WERI-Rb-1 (cell line): ENCODE results near the gene TENM4.
A peak's percentile ranks its signal among the peaks of the same experiment; 100 is the strongest.

Source experiments
- DNase-seq: peaks from one replicate; pipeline ENCODE4 v3.0.0-alpha.2; 2020
- H3K27ac ChIP-seq: fragments of 250-450 bp; sonication (Bioruptor Pico); 2 replicates; pipeline ENCODE4 v1.5.1; 2020; ENCODE audit warnings: mild to moderate bottlenecking, moderate library complexity
- H3K27me3 ChIP-seq: fragments of 250-450 bp; sonication (Bioruptor Pico); 2 replicates; pipeline ENCODE4 v1.5.1; 2021; ENCODE audit warnings: mild to moderate bottlenecking, low read depth, moderate library complexity; ENCODE audit not compliant: insufficient read depth, severe bottlenecking
- H3K36me3 ChIP-seq: fragments of 250-450 bp; sonication (Bioruptor Pico); 2 replicates; pipeline ENCODE4 v1.5.1; 2020; ENCODE audit warnings: mild to moderate bottlenecking, moderate library complexity
- H3K4me3 ChIP-seq: 2 replicates; pipeline ENCODE4 v1.5.1; 2011; ENCODE audit warnings: low read depth, mild to moderate bottlenecking, control low read depth, low read length
- H3K9me3 ChIP-seq: fragments of 250-450 bp; sonication (Bioruptor Pico); 2 replicates; pipeline ENCODE4 v1.5.1; 2021; ENCODE audit warnings: mild to moderate bottlenecking, moderate library complexity; ENCODE audit not compliant: severe bottlenecking
- TF ChIP-seq, protein P1 (sequence below): IDR thresholded peaks from 2 replicates; pipeline ENCODE4 v1.5.1; 2011; ENCODE audit warnings: low read depth, mild to moderate bottlenecking, control low read depth, inconsistent platforms, low read length

TENM4 gene

DNA sequence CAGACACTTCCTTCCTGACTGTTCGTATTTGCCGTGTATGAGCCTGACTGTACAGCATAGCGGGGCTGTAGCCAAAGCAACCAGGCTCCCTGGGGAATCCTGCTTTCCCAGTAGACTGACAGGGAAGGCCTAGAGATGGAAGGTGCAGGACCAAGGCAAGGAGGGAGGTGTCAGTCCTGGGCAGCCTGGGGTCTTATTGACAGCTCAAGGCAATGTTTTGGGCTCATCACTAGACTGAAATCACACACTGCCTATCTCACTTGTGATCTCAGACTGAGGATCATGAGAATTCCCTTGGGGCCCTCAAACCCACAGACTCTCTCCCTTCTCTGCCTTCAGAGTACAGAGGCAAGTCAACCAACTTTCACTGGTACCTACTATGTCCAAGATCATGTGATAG is 519.3 kb downstream of the TENM4 start:
- TF ChIP-seq, protein P1, sequence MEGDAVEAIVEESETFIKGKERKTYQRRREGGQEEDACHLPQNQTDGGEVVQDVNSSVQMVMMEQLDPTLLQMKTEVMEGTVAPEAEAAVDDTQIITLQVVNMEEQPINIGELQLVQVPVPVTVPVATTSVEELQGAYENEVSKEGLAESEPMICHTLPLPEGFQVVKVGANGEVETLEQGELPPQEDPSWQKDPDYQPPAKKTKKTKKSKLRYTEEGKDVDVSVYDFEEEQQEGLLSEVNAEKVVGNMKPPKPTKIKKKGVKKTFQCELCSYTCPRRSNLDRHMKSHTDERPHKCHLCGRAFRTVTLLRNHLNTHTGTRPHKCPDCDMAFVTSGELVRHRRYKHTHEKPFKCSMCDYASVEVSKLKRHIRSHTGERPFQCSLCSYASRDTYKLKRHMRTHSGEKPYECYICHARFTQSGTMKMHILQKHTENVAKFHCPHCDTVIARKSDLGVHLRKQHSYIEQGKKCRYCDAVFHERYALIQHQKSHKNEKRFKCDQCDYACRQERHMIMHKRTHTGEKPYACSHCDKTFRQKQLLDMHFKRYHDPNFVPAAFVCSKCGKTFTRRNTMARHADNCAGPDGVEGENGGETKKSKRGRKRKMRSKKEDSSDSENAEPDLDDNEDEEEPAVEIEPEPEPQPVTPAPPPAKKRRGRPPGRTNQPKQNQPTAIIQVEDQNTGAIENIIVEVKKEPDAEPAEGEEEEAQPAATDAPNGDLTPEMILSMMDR: no peak
- Histone ChIP-seq H3K9me3 (no peaks in the 10 kb centered on the region), H3K36me3 (no peaks in the 10 kb centered on the region), H3K27me3 (no peaks in the 10 kb centered on the region), H3K4me3 (no peak overlapping the region), H3K27ac (no peak overlapping the region)
- no peak for DNase-seq

DNA sequence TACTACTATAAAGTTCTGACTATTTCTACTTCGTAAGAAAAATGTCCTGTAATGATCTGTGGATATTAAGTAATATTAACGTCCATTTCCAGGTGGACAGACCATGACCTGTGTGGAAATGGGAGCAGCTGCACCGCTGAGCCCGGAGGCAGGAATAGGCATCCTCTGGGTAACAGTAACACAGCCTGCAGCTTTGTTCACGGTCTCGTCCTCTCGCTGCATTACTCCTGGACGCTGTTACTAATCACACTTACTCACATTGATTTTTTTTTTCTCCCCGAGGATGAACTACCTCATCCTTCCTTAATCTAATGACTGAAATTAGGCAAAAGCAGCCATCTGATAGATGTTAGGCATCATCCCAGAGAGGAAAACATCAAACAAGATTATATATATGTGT is 520.5 kb downstream of the TENM4 start:
- H3K4me3 ChIP-seq: no peak overlapping the region
- H3K27ac ChIP-seq: no peak overlapping the region
- no peaks in the 10 kb centered on the region for H3K9me3 ChIP-seq
- no peaks in the 10 kb centered on the region for H3K36me3 ChIP-seq
- TF ChIP-seq, protein P1: no peak
- DNase-seq: no peak
- no peaks in the 10 kb centered on the region for H3K27me3 ChIP-seq

DNA sequence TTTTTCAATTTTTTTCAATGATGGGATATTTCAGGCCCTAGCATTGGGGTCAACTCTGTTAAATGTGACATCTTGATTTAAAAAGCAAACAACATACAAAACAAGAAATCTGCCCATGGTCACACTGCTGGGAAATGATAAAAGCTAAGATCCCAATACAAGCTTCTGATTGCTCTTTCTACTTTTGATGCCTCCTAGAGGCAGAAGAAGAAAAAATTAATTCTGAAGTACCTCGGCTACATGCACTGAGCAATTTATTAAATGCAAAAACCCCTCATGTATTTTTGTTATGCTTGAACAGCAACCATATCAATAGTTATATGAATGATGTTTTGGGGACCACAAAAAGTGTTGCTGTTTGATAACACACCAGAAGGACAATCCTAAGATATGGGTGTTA is 524.1 kb downstream of the TENM4 start:
- no peaks in the 10 kb centered on the region for H3K27me3 ChIP-seq
- DNase-seq: no peak

DNA sequence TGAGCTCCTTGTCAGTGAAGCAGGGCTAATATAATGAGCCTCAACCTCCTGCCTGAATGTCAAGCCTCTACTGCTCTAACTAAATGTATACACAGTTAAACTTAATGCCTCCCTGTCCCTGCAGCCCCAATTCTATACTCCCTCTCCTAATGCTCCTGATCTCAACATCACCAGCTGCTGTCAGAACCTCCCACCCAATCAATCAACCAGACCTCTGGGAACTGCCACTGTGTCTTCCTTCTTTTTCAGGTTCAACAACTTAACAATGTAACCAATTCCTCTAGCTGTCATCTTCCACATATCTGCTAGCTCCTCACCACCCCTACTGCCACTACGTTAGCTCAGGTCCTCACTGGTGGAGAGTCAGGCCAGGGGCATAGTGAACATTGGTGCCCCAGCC is 526.3 kb downstream of the TENM4 start:
- TF ChIP-seq, protein P1: no peak
- H3K36me3 ChIP-seq: no peaks in the 10 kb centered on the region
- H3K27ac ChIP-seq: no peak overlapping the region
- no peak for DNase-seq
- no peak overlapping the region for H3K4me3 ChIP-seq
- H3K9me3 ChIP-seq: no peaks in the 10 kb centered on the region
- H3K27me3 ChIP-seq: no peaks in the 10 kb centered on the region

More for the DNA sequence above, 524.1 kb downstream of the TENM4 start:
- Histone ChIP-seq H3K4me3 (no peak overlapping the region), H3K27ac (no peak overlapping the region), H3K9me3 (no peaks in the 10 kb centered on the region), H3K36me3 (no peaks in the 10 kb centered on the region)
- TF ChIP-seq, protein P1: peak; percentile 14; the same call in 1 of the 2 replicates

DNA sequence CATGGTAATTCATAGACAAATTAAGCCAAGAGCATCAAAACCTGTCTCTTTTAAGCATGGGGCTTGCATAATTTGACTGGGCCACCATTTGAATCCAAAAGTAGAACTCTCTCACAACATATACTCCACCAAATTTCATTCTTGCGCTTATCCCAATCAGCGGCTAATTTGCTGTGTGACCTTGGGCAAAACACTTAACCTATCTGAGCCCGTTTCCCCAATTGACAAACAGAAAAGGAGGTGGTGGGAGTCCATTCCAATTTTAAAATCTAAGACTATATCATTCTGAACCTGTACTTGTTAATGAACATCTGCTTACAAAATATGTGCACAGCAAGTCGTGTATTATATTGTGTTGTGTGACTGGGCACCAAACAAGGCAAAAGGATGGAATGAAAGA is 528.1 kb downstream of the TENM4 start:
- Histone ChIP-seq H3K9me3 (no peaks in the 10 kb centered on the region), H3K27ac (no peak overlapping the region), H3K27me3 (no peaks in the 10 kb centered on the region), H3K36me3 (no peaks in the 10 kb centered on the region), H3K4me3 (no peak overlapping the region)
- TF ChIP-seq, protein P1: no peak
- no peak for DNase-seq

DNA sequence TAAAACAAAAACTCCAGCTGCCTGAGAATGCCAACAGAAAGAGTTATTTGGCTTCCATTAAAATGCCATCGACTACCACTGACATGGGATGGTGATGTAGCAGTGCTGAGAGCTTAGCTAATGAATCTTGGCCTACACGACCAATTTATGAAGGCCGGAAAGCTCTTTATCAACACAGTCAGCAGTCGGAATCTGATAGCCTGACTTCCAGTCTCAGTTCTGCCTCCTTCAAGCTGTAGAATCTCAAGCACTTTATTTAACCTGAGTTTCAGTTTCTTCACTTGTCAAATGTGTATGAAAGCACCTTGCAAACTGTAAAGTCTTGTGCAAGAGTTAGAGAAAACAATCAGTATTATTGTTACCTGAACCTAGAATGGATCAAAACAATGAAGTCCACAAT is 530.5 kb downstream of the TENM4 start:
- TF ChIP-seq, protein P1: no peak
- no peak for DNase-seq
- Histone ChIP-seq H3K9me3 (no peaks in the 10 kb centered on the region), H3K27ac (no peak overlapping the region), H3K36me3 (no peaks in the 10 kb centered on the region), H3K4me3 (no peak overlapping the region), H3K27me3 (no peaks in the 10 kb centered on the region)
